Fibroblast of pulmonary artery (primary cell): ENCODE data around the gene PLEKHG5.
A peak's percentile ranks its signal among the peaks of the same experiment; 100 is the strongest.
"Not testable (repeated sequence)": the region's sequence is repeated elsewhere in the genome, so short reads cannot be mapped to it uniquely, and the experiment has no call there.

Experiments
- DNase-seq: peaks from one replicate; pipeline ENCODE4 v3.0.0-alpha.2; 2010; ENCODE audit warnings: low read depth
- H3K4me3 ChIP-seq: replicated peaks from 2 replicates; pipeline ENCODE4 v1.5.1; 2011; ENCODE audit warnings: low read depth, mild to moderate bottlenecking, control low read depth, low read length, moderate library complexity
- TF ChIP-seq, protein P1 (sequence below): IDR thresholded peaks from 2 replicates; pipeline ENCODE4 v1.5.1; 2011; ENCODE audit warnings: mild to moderate bottlenecking, control low read depth, low read length, inconsistent platforms; ENCODE audit errors: missing control alignments

The PLEKHG5 gene

DNA sequence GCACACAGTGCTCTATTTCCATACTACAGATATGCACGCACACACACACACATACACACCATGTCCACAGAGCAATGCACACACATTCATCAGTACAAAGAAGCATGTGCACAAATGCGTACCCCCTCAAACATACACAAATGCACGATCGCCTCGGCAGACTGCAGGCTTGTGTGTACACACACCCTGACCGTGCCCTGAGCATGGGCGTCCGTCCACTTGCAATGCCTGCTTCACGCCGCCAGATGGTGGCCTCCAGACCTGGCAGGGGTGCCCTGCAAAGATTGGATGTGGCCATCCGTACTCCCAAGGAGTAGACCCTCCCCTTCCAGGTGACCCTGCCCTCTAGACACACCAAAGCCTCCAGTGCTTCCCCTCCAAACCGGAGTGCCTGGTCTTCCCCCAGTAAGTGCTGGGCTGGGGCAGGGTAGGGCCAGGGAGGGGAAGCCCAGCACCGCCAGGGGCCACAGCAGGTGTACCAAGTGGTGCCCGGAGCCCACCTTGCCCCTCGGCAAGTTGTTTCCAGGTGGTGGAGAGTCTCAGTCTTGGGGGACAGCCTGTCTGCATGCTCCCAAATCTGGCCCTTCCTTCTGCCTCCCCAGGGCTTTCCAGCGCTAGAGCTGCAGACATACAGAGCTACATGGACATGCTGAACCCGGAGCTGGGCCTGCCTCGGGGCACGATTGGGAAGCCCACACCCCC is 46.3 kb downstream of the PLEKHG5 start:
- DNase-seq: peak; percentile 54
- TF ChIP-seq, protein P1, sequence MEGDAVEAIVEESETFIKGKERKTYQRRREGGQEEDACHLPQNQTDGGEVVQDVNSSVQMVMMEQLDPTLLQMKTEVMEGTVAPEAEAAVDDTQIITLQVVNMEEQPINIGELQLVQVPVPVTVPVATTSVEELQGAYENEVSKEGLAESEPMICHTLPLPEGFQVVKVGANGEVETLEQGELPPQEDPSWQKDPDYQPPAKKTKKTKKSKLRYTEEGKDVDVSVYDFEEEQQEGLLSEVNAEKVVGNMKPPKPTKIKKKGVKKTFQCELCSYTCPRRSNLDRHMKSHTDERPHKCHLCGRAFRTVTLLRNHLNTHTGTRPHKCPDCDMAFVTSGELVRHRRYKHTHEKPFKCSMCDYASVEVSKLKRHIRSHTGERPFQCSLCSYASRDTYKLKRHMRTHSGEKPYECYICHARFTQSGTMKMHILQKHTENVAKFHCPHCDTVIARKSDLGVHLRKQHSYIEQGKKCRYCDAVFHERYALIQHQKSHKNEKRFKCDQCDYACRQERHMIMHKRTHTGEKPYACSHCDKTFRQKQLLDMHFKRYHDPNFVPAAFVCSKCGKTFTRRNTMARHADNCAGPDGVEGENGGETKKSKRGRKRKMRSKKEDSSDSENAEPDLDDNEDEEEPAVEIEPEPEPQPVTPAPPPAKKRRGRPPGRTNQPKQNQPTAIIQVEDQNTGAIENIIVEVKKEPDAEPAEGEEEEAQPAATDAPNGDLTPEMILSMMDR: peak; percentile 60
- no peak overlapping the region for H3K4me3 ChIP-seq

DNA sequence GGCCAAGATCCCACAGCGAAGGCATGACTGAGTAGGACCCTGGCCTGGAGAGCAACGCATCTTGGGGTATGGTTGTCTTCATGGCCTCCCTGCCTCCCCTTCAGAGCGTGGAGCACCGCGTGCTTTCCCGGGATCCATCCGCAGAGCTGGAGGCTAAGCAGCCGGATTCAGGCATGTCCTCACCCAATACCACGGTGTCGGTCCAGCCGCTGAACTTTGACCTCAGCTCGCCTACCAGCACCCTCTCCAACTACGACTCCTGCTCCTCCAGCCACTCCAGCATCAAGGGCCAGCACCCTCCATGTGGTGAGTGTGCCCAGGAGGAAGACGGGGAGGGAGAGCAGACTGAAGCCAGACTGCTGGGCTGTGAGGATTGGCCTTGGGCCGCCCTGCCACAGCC is 47.1 kb downstream of the PLEKHG5 start:
- TF ChIP-seq, protein P1: no peak
- no peak for DNase-seq
- no peak overlapping the region for H3K4me3 ChIP-seq

DNA sequence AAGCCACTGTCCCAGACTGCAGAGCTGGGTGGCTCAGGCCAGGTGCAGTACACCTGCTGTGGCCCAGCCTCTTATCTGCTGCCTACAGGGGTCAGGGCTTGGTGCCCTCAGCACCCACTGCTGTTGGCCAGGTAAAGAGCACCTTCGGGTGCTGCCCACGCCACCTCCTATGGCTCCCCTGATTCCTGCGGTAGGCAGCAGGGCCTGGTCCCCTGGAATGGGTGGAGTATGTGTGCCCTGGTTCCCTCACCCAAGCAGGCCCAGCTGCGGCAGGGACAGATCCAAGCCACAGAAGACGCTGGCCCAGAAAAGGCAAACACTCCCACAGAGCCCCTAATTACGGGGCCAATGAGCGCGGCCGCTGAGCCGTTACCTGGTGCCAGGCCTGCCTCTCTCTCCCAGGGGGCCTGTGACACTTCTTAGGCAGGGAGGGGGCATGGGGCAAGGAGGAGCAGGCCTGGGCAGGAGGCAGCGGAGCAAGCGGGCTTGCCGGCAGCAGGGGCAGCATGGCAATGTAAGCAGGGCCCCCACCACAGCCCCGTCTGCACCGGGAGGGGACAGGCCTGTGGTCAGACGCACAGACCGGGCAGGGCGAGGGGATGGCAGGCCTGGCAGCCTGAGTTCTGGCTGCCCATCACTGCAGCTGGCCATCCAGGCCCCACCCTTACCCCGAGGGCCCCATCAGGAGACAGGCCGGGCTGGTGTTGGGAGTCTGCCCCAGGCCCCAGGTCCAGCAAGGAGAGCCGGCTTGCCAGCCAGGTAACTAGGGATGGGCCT is 47.9 kb downstream of the PLEKHG5 start:
- no peak for DNase-seq
- no peak overlapping the region for H3K4me3 ChIP-seq
- TF ChIP-seq, protein P1: no peak

DNA sequence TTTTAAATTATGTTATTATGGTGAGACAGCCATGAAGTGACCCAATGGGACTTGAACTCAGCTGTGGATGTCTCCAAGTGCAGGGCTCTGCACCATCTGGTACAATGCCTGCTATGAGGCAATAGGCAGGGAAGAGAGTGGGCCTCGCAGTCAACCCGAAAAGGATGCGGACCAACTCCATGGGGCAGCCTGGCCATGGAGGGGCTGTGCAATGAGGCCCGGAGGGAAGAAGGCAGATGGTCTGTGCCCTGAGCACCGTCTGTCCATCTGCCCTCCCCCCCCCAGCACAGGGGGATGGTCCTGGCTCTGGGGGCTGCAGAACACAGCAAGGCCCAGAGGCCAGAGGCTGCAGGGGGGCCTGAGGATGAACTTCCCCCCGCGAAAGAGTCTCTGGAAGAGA is 49.9 kb downstream of the PLEKHG5 start:
- DNase-seq: no peak
- H3K4me3 ChIP-seq: no peak overlapping the region
- TF ChIP-seq, protein P1: no peak

DNA sequence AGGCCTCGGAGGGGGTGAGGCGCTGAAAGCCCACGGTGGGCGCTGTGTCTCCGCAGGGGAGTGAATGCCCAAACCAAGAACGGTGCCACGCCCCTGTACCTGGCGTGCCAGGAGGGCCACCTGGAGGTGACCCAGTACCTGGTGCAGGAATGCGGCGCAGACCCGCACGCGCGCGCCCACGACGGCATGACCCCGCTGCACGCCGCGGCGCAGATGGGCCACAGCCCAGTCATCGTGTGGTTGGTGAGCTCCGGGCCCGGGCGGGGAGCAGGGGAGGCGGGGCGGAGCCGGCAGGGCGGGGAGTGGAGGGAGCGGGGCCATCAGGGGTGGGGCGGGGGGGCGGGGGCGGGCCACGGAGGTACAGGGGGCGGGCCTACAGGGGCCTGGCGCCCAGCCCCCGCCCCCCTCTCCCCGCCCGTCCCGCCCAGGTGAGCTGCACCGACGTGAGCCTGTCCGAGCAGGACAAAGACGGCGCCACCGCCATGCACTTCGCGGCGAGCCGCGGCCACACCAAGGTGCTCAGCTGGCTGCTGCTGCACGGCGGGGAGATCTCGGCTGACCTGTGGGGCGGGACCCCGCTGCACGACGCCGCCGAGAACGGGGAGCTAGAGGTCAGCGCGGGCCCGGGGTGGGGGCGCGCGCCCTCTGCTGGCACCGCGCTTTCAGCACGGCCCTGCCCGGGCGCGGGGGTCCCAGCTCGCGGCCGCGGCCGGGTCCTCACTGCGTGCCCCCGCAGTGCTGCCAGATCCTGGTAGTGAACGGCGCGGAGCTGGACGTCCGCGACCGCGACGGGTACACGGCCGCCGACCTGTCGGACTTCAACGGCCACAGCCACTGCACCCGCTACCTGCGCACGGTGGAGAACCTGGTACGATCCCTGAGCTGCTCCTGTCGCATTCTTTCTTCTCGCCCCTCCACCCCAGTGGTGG is 51.0 kb downstream of the PLEKHG5 start:
- no peak overlapping the region for H3K4me3 ChIP-seq
- DNase-seq: no peak
- TF ChIP-seq, protein P1: no peak

DNA sequence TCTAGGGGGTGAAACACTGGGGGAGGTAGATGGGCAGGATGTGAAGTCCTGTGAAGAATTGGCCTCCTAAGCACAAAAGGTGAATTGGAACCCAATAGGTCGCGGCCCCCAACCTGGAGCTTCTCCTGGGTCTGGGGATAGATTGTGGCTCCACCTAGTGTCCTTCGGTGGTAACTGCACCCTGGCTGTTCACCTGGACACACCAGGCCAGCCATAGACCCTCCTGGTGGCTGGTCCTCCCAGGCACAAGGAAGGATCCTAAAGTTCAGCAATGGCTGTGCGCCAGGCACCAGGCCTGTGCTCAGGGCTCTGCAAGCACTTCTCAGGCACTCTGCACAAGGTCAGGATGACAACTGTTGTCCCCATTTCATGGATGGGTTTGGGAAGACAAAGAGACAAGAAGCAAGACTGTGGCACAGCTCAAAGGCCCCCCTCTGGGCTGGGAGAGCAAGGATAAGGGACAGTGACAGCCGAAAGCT is 53.4 kb downstream of the PLEKHG5 start:
- TF ChIP-seq, protein P1: peak; percentile 90
- H3K4me3 ChIP-seq: no peak overlapping the region
- peak; percentile 57 for DNase-seq

DNA sequence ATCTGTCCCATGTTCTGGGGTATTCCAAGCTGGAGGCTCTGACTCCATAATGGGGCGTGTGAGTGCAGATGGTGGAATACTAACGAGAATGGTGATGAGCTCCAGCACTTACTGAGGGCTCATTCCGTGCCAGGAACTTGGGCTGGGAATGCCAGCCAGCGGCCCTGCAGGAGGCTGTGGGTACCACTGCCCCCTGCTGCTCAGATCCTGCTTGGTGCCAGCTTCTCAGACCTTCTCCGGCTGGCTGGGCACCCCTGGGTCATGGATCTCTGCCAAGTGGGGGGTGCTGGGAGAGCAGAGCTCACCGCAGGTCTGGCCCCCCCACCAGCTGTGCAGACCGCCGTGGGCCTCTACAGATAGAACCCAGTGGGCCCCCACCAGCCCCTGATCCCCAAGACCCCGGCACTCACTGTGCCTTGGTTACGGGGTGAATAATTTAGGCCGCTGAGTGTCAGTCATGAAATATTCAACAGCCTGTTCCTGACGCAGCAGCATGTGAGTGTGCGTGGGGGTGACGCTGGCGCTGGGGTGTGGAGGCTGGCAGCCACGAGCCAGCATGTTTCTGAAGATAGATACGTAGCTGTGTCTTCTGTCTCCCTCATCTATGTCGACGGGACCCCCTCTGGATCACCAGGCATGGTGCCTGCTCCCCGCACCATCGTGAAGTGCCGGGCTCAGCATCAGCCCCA is 54.3 kb downstream of the PLEKHG5 start:
- H3K4me3 ChIP-seq, DNase-seq: not testable (repeated sequence)

DNA sequence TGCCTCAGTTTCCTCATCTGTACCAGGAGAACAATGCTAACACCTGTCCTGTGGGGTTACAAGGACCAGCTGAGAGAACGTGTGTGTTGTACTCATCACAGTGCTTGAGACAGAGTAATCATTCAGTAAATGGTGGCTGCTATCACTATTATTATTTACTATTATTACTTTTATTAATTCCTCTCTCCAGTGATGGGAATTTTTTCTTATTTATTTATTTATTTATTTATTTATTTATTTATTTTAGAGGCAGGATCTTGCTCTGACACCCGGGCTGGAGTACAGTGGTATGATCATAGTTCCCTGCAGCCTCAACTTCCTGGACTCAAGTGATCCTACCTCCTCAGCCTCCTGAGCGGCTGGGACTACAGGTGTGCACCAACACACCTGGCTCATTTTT is 55.2 kb downstream of the PLEKHG5 start:
- H3K4me3 ChIP-seq, DNase-seq: not testable (repeated sequence)
